Activated B cell treated with CpG ODN at 0.5 μM for 24 hours (primary cell): Measurements from ENCODE around the gene XPR1. TPM values are rescaled to one million over a fixed set of nuclear protein-coding genes. Genes with fewer than 3 reads are reported as not detected.

ENCODE experiments used
- ATAC-seq: fragments of 200-7000 bp; cut with Tn5 transposase; one replicate; pipeline ENCODE4 v1.10.0; 2021; ENCODE audit warnings: low read depth, mild to moderate bottlenecking, moderate library complexity
- CTCF ChIA-PET: fragments of 350-600 bp; sonication (Branson Sonifier 250); formaldehyde crosslinking; loops from one replicate; lab custom pipeline; 2021; ENCODE audit warnings: antibody characterized with exemption; lab: Charles Lee
- POLR2A ChIA-PET: fragments of 350-600 bp; sonication (Branson Sonifier 250); formaldehyde crosslinking; loops from one replicate; lab custom pipeline; 2021; ENCODE audit warnings: antibody characterized with exemption; lab: Charles Lee
- DNase-seq: peaks from one replicate; pipeline ENCODE4 v3.0.0; 2022
- H3K27ac Mint-ChIP-seq: one replicate; pipeline ENCODE4 v1.8.0; 2020; ENCODE audit warnings: mixed read lengths
- H3K27me3 Mint-ChIP-seq: one replicate; pipeline ENCODE4 v1.8.0; 2021; ENCODE audit warnings: mixed read lengths
- H3K36me3 Mint-ChIP-seq: one replicate; pipeline ENCODE4 v1.8.0; 2021; ENCODE audit warnings: low read depth, mixed read lengths
- H3K4me1 Mint-ChIP-seq: one replicate; pipeline ENCODE4 v1.8.0; 2021; ENCODE audit warnings: mixed read lengths
- H3K4me3 Mint-ChIP-seq: one replicate; pipeline ENCODE4 v1.8.0; 2020; ENCODE audit warnings: mild to moderate bottlenecking, mixed read lengths
- H3K9me3 Mint-ChIP-seq: one replicate; pipeline ENCODE4 v1.8.0; 2020; ENCODE audit warnings: mixed read lengths
- CTCF ChIP-seq: fragments of 200-600 bp; IDR thresholded peaks from one replicate; pipeline ENCODE4 v1.8.0; 2022; ENCODE audit warnings: antibody characterized with exemption, mild to moderate bottlenecking
- intact Hi-C: fragments of 100-400 bp; cut with micrococcal nuclease; formaldehyde crosslinking; loops from one replicate; pipeline ENCODE4 v1.15.1; 2024
- total RNA-seq: library from RNA; stranded (reverse); gene quantifications from 2 replicates; pipeline ENCODE4 v1.2.3, GENCODE V29; 2022

The XPR1 gene
- total RNA-seq, 1 donor from 2014 or later = 20.4 TPM

- H3K4me3 Mint-ChIP-seq = no peak overlapping the region
- peaks cover 16% of the 10 kb centered on the region for H3K27me3 Mint-ChIP-seq
- intact Hi-C loops = no loop called here
- DNase-seq = no peak
- no peak for ATAC-seq
- ChIA-PET POLR2A (no interaction called here), CTCF (no interaction called here)
- no peak overlapping the region for H3K27ac Mint-ChIP-seq
- no peaks in the 10 kb centered on the region for H3K36me3 Mint-ChIP-seq
- H3K9me3 Mint-ChIP-seq = no peaks in the 10 kb centered on the region
- peaks cover 8% of the 10 kb centered on the region for H3K4me1 Mint-ChIP-seq
- no peak for TF ChIP-seq CTCF
Measured at GRCh38 chr1:180923021-180923841, 291.4 kb downstream of the XPR1 start.

GRCh38 chr1:180923887-180924286 is 292.1 kb downstream of the XPR1 start:
- H3K4me1 Mint-ChIP-seq = peaks cover 8% of the 10 kb centered on the region
- ATAC-seq = no peak
- intact Hi-C loops = no loop called here
- TF ChIP-seq CTCF = no peak
- CTCF ChIA-PET = no interaction called here
- H3K9me3 Mint-ChIP-seq = no peaks in the 10 kb centered on the region
- no peaks in the 10 kb centered on the region for H3K36me3 Mint-ChIP-seq
- H3K4me3 Mint-ChIP-seq = no peak overlapping the region
- POLR2A ChIA-PET = no interaction called here
- peaks cover 16% of the 10 kb centered on the region for H3K27me3 Mint-ChIP-seq
- no peak for DNase-seq
- no peak overlapping the region for H3K27ac Mint-ChIP-seq

GRCh38 chr1:180924939-180925338 is 293.1 kb downstream of the XPR1 start:
- DNase-seq (no peak), ATAC-seq (no peak)
- no peaks in the 10 kb centered on the region for H3K9me3 Mint-ChIP-seq
- H3K27ac Mint-ChIP-seq = no peak overlapping the region
- no peaks in the 10 kb centered on the region for H3K36me3 Mint-ChIP-seq
- TF ChIP-seq CTCF = no peak
- H3K27me3 Mint-ChIP-seq = peaks cover 16% of the 10 kb centered on the region
- CTCF ChIA-PET = interaction anchor here (0.7 kb wide), 1 partner anchor 370 kb away, joined by 3 read pairs; no protein-coding TSS in a partner anchor
- H3K4me1 Mint-ChIP-seq = peaks cover 8% of the 10 kb centered on the region
- intact Hi-C loops = no loop called here
- no peak overlapping the region for H3K4me3 Mint-ChIP-seq
- POLR2A ChIA-PET = no interaction called here

GRCh38 chr1:180925471-180926051 is 293.7 kb downstream of the XPR1 start:
- no peak overlapping the region for H3K4me3 Mint-ChIP-seq
- ATAC-seq (no peak), DNase-seq (no peak)
- H3K4me1 Mint-ChIP-seq = peaks cover 8% of the 10 kb centered on the region
- ChIA-PET CTCF (no interaction called here), POLR2A (no interaction called here)
- intact Hi-C loops = no loop called here
- H3K27ac Mint-ChIP-seq = no peak overlapping the region
- no peaks in the 10 kb centered on the region for H3K9me3 Mint-ChIP-seq
- no peaks in the 10 kb centered on the region for H3K36me3 Mint-ChIP-seq
- TF ChIP-seq CTCF = no peak
- H3K27me3 Mint-ChIP-seq = peaks cover 13% of the 10 kb centered on the region

- ATAC-seq = no peak
- Mint-ChIP-seq H3K27ac (no peak overlapping the region), H3K36me3 (no peaks in the 10 kb centered on the region), H3K4me1 (peaks cover 8% of the 10 kb centered on the region), H3K27me3 (peaks cover 13% of the 10 kb centered on the region), H3K4me3 (no peak overlapping the region), H3K9me3 (no peaks in the 10 kb centered on the region)
- TF ChIP-seq CTCF = no peak
- no peak for DNase-seq
- POLR2A ChIA-PET = no interaction called here
- intact Hi-C loops = no loop called here
- CTCF ChIA-PET = no interaction called here
Measured at GRCh38 chr1:180926164-180926981, 294.6 kb downstream of the XPR1 start.
